GM10248 (cell line): ENCODE measurements around the gene CETP.

ENCODE experiments used
- CTCF ChIA-PET: fragments of 300-600 bp; sonication (Branson Sonifier 250); formaldehyde crosslinking; extraction: SDS; loops from one replicate; lab custom pipeline; 2021; ENCODE audit warnings: antibody characterized with exemption; lab: Yijun Ruan, JAX
- POLR2A ChIA-PET: fragments of 350-650 bp; sonication (Branson Sonifier 250); formaldehyde crosslinking; extraction: SDS; loops from one replicate; lab custom pipeline; 2020; ENCODE audit warnings: antibody characterized with exemption; lab: Yijun Ruan, JAX
- DNase-seq: peaks from one replicate; pipeline ENCODE4 v3.0.0; 2012; ENCODE audit errors: extremely low spot score
- CTCF ChIP-seq: IDR thresholded peaks from 2 replicates; pipeline ENCODE4 v1.5.1; 2012; ENCODE audit warnings: mild to moderate bottlenecking, low read depth; ENCODE audit errors: extremely low read depth, missing control alignments, control extremely low read depth

Gene CETP

GRCh38 chr16:57030346-57030902 is 68.7 kb downstream of the CETP start:
- no peak for TF ChIP-seq CTCF
- ChIA-PET POLR2A (no interaction called here), CTCF (interaction anchor here (1.1 to 2.3 kb wide), 4 partner anchors 8 to 16 kb away, joined by 3 to 9 read pairs (median 8); no protein-coding TSS in a partner anchor)
- no peak for DNase-seq

DNA sequence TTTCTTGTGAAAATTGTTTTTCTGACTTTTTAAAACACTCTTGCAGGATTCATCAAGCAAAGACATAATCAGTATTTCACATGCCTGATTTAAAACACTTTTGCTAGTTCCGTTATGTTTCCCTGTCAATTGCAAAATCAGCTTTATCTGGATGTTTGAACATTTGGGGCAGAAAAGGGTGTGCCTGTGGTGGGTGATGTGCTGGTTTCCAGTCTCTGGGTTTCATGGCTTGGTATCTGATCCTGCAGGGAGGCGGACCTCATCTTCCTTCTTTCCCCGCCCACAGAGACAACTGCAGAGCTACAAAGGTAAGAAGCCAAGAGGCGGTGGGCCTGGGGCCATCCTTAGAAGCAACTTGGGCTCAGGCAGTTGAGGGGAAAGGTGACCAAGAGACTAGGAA is 69.4 kb downstream of the CETP start:
- TF ChIP-seq CTCF = no peak
- DNase-seq = no peak
- POLR2A ChIA-PET = no interaction called here
- CTCF ChIA-PET = interaction anchor here (1.4 to 2.3 kb wide), 4 partner anchors 8 to 15 kb away, joined by 3 to 9 read pairs (median 8); no protein-coding TSS in a partner anchor

DNA sequence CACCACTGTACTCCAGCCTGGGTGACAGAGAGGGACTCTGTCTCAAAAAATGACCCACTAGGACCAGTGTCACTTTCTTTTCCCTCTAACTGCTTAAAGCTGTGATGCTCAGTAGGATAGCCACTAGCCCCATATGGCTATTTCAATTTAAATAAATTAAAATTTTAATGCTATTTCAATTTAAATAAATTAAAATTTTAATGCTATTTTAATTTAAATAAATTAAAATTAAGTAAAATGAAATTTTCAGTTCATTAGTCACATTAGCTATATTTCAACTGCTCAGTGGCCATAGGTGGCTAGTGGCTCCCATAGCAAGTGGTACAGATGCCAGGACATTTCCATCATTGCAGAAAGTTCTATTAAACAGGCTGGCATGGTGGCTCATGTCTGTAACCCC is 70.6 kb downstream of the CETP start:
- POLR2A ChIA-PET = no interaction called here
- no peak for DNase-seq
- no peak for TF ChIP-seq CTCF

GRCh38 chr16:57032931-57033330 is 71.2 kb downstream of the CETP start:
- CTCF ChIA-PET = interaction anchor here (0.9 to 2.3 kb wide), 6 partner anchors 8 to 68 kb away, joined by 3 to 7 read pairs (median 4); no protein-coding TSS in a partner anchor
- TF ChIP-seq CTCF = no peak
- POLR2A ChIA-PET = no interaction called here
- no peak for DNase-seq

More for the DNA sequence above, 70.6 kb downstream of the CETP start:
- CTCF ChIA-PET = interaction anchor here (0.9 to 2.3 kb wide), 7 partner anchors 8 to 67 kb away, joined by 3 to 7 read pairs (median 3); no protein-coding TSS in a partner anchor
